Body of pancreas (tissue), 4 donors: Measurements from ENCODE around the gene TUBA1C.

Experiments
- CTCF ChIP-seq, 7 experiments: fragments of 450-650 bp in 4 of 7; fragments of 200-600 bp in 3 of 7; sonication (generic) in 3 of 7; IDR thresholded peaks; one replicate each; pipeline ENCODE4 v1.5.1; 2016 to 2019; ENCODE audit warnings: antibody characterized with exemption in 7 of 7
- POLR2A ChIP-seq, 3 donors: fragments of 450-650 bp; IDR thresholded peaks; one replicate each; pipeline ENCODE4 v1.6.1; 2016; ENCODE audit warnings: antibody characterized with exemption in 3 of 3, mild to moderate bottlenecking in 2 of 3

GRCh38 chr12:49230805-49231194 is 34.1 kb upstream of the TUBA1C start:
- TF ChIP-seq POLR2A (IDR thresholded peaks at IDR 0.05) (no peak), CTCF (IDR thresholded peaks at IDR 0.05) (no peak)
